GM19043 (cell line): ENCODE results near the gene HDAC4.

ENCODE experiments used
- ATAC-seq: cut with Tn5 transposase; IDR thresholded peaks from one replicate; pipeline ENCODE4 v1.9.1; 2021; ENCODE audit warnings: low read depth; ENCODE audit not compliant: unreplicated experiment

The HDAC4 gene

DNA sequence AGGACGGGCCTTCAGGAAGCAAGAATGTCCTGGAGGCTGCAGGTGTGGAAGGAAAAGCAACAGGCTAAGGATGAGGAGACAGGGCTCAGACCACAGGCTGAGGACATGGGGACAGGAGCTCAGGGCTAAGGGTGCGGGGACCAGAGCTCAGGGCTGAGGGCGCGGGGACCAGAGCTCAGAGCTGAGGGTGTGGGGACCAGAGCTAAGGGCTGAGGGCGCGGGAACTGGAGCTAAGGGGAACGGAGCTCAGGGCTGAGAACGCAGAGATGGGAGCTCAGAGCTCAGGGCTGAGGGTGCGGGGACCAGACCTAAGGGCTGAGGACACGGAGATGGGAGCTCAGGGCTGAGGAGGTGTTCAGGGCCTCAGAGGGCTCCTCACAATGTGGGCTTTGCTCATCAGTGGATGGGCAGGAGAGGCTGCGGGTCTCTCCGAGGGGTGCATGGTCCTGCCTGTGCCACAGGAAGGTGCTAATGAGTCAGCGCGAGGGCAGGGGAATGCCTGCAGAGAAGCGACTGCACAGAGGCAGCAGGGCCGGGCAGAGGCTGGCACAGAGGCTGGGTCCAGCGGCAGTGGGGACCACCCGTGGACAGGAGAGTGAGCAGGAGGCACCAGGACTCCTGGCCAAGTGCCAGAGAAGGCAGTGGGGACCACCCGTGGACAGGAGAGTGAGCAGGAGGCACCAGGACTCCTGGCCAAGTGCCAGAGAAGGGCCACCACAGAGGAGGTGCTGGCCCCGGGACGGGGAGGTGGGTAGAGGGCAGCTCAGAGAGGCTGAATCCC, 281.3 kb downstream of the HDAC4 start:
- ATAC-seq: no peak

DNA sequence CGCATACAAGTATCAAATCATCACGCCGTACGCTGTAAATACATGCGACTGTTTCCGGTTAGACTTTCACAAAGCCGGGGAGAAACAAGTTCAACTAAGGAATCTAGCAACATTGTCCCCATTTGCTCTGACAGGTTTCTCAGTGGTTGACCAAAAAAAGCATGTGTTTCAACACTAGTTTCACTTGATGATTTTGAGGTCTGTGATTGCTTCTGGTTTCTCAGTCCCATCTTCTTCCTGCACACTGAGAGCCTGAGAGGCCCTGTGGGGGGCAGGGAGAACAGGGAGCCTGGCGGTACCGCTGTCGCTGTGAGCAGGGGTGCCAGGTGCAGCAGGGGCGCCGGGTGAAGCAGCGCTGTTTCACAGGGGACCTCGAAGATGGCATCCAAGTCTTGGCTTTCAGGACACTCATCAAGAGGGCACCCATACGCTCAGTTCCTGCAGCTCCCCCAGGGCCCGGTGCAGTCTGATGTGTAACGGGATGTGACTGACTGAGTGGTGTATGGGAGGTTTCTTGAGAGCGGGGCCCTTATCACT, 282.1 kb downstream of the HDAC4 start:
- no peak for ATAC-seq

DNA sequence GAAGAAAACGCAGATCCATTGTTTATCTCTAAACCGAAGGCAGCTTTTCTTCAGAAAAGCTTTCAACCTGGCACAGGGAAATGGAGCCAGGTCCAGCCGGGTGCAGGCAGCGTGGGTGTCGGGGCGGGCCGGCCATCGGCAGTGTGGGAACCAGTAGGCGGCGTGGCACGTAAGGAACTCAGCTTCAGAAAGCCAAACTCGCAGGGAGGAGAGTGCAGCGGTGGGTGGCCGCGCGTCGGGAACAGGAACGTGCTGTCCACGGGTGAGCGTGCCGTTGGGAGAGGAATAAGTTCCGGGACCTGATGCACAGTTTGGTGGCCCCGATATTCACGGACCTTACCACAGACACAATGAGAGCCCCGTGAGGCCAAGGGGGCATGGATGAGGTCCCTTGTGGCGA, 282.6 kb downstream of the HDAC4 start:
- no peak for ATAC-seq

DNA sequence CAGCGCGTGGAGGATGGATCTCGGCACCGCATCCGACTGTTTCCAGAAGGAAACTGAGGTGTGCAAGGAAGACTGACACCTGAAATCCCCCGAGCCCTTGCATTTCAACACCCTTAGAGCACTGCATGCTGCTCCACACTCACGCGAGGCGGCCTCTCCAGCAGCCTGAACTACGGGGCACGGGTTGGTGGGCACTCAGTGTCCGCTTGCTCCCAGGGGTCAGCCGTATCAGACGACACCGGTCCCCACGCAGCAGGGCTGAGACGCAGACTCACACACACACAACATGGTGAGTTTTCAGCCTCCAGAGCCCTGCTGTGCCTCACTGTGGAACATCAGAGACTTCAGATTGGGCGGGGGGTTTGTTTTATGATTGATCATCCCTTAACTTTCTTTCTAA, 283.0 kb downstream of the HDAC4 start:
- ATAC-seq: no peak

DNA sequence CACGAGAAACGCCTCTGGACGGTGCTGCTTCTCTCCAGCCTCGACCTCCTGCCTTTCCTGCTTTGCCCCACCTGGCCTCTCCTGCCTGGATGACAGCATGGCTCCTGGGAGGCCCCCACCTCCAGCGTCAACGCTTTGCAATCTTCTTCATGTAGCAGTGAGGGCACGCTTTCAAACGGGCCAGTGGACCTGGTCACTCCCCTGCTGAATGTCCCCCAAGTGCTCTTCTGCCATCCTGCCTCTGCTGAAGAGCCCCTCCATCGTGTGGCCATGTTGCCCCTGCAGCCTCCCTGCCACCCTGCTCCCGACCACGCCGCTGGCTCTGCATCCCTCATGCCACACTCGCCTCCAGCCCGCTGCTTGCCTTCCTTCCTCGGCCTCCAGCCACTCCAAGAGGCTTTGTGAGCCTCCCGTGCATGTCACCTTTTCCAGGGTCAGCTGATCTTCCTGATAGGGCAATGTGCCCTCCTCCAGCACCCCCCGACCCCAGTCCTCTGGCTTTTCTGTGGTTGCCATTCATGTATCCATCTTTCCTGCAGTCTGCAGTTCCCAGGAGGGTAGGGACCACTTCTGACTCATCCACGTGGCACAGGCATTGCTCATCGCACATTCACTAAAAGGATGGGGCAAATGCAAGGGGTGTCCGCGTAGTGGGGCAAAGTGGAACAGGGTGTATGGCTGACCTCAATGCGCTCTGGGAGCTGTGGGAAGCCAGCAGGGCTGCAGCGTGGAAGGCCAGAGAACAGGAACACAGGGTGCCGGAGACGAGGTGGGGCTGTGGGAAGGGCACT, 284.2 kb downstream of the HDAC4 start:
- ATAC-seq: no peak

DNA sequence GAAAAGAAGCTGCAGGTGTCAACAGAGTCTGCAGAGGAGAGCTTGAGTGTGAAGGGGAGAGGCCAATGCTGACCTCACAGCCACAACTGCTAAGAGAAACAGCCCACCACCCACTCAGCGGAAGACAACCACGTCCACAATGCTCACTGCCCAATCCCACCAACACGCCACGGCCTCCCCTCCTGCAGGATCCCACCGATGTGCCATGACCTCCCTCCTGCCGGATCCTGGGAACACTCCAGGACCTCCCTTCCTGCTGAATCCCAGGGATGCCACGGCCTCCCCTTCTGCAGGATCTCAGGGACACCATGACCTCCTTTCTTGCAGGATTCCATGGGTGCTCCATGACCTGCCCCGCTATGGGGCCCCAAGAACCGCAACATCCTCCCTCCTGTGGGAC, 285.2 kb downstream of the HDAC4 start:
- no peak for ATAC-seq

DNA sequence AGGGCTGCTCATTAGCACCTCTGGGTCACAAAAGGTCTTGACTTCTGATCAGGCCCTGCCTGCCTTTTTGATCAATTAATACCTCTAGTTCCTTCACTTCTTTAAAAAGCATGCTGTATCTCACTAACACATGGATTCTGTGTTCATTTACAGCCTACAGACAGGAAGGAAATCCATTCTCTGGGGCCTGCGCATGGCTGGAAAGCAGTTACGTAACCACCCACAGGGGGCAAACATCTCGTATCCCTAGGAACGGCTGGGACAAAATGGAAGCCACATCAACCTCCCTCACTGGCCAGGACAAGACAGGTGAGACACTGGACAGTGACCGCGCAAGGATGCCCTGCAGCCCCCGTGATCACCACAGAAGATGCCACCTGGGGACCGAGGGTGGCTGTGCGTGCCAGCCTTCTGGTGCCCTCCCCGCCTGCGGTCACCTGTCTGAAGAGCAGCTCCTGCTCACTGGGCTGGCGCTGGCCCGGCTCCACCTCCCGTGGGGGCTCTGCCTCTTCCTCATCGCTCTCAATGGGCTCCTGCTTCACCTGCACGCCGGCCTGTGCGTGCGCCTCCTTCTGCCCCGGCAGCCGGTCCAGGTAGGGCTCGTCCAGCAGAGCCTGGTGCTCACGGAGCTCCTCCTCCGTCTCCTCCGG, 286.1 kb downstream of the HDAC4 start:
- ATAC-seq: no peak

DNA sequence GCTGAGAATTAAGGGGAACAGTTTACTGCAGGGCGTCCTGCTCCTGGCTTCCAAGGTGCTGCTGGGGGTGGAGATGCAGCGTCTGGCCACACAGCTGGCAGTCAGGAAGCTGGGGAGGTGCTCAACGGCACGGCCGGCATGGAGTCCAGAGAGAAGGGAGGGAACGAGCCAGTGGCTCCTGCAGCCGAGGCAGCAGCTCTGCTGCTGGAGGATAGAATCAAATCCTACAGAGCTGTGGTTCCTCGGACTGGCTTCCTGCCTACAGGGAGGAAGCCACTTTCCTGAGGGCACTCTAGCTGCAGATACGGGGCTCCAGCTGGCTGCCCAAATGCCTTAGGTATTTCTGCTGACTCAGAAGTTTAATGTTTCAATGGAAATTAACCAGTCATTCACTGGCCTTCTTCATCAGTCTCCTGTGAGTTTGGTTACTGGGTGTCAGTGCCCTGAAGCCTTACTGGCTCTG, 286.7 kb downstream of the HDAC4 start:
- no peak for ATAC-seq

DNA sequence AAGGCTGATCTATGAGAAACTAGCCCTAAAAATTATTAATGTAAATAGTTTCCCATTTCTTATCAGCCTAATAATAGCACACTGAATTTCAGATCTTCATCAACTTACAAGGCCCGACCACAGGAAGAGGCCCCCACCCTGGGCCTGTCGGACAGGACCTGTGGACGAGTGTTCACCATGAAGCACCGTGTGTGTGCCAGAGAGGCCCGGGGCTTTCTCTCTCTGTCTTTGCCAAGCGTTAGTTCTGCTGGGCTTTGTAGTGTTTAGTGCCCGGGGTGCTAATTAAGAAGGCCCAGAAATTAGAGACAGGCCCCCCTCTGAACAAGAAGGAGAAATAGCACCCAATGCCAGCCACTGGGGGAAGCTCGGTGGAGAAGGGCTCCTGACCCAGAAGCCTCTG, 287.2 kb downstream of the HDAC4 start:
- ATAC-seq: no peak

DNA sequence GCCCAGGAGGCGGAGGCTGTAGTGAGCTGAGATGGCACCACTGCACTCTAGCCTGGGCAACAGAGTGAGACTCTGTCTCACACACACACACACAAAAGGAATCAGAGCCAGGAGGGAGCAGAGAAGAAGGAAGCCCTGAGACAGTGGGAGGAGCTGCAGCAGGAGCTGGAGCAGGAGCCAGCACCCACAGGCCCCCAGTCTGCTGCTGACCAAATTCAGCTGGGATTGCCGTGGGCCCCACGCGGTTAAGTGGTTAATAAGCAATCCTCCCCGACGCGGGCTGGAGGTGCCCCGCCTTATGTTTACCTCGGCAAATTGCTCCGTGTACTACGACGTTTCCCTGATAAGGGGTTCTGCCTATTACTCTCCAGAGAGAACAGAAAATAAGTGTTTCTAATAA, 287.6 kb downstream of the HDAC4 start:
- no peak for ATAC-seq

DNA sequence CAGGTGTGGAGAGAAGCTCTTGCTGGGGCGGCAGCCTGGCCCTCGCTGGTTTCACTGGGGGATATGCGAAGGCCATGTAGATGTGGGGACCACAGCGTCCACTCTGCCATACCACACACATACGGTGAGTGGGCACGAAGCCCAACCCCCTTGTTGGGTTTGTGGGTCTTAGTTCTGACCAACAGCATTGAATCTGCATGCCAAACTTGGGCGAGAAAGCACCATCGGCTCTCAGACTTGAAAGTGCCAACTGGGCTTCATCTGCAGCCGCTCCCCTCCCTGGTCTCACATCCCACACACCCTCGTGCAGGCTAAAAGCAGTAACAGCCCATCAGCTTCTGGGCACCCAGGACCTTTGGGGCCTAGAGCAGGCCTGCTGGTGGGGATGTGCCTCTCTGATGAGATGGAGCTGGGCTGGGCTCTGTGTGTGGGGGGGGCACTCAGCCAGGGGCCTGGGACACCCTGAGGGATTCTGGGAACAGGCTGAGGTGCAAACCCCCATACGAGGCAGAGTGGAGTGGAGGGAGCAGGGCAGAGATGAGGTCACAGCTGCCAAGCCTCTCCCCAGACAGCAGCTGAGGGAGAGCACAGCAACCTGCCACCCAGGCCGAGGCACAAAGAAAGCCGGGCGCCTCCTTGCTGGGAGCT, 288.6 kb downstream of the HDAC4 start:
- ATAC-seq: no peak

DNA sequence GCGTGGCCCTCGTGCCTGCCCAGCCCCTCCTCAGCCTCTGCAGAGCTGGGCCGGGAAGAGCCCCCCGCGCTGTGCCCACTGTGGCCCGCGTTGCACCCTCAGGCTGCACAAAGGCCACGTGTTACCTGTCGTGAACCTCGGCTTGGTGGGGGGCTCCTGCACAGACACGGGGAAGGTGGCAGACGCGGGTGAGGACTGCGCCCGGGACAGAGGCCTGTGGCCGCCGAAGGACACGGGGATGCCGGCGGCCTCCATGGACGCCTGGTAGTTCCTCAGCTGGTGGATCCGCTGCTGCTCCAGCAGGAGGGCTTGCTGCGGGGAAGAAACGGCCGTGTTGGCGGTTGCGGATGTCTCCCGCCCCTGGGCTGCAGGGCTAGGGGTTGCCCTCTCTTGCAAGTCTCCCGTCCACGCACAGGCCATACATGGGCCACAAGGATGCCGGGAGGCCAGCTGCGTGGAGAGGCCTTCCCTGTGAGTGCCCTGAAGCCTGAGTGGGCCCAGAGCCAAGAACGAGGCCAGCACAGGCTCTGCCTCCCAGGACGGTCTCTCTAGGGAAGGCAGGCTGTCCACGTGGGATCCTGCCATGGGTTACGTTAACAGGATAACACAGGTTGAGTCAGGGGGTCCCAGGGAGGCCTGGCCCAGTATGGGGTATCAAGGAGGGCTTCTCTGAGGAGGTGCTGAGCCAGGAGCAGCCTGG, 289.3 kb downstream of the HDAC4 start:
- no peak for ATAC-seq

DNA sequence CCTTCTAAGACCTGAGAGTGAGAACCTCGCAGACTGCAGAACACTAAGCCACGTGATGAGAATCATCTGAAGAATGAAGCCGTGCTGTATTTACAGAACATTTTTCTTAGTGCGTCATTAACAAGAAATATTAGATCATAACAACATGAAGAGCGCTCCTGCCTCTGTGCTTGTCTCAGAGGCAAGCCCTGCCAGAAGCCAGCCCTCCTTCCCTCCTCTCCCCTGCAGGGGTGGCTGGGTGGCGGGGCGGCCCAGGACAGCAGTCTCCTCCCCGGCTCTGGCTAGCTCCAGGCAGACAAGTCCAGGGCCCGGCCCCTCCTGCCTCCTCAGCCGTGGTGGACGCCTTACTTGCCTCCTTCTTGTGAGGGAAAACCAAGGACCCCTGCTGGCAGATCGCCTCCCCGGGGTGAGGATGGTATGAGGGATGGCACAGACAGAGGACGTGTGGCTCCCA, 290.2 kb downstream of the HDAC4 start:
- no peak for ATAC-seq

DNA sequence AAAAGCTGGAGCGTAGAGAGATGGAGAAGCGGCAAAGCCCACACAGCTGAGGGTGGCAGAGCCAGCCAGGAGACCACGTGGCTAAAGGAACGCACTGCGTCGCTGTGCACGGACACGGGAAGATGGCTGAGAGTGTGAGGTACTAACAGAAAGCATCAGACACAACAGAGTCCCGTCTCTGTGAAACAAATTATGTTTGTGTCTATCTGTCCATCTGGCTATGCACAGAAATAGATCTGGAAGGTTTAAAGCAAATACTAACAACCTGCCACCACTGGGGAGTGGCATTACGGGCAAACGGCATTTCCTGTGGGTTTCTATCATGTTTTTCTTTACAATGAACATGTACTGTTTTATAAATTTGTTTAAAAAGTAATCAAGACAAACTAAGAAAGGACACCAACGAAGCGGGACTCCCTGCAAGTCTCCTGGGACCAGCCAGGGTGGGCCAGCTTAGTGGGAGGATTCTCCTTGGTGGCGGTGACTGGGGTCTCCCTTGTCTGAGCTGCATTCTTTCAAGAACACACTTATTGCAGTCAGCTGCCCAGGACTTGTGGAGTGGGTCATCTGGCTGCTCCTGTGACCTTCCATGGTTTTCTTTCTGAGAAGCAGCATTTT, 290.8 kb downstream of the HDAC4 start:
- no peak for ATAC-seq

DNA sequence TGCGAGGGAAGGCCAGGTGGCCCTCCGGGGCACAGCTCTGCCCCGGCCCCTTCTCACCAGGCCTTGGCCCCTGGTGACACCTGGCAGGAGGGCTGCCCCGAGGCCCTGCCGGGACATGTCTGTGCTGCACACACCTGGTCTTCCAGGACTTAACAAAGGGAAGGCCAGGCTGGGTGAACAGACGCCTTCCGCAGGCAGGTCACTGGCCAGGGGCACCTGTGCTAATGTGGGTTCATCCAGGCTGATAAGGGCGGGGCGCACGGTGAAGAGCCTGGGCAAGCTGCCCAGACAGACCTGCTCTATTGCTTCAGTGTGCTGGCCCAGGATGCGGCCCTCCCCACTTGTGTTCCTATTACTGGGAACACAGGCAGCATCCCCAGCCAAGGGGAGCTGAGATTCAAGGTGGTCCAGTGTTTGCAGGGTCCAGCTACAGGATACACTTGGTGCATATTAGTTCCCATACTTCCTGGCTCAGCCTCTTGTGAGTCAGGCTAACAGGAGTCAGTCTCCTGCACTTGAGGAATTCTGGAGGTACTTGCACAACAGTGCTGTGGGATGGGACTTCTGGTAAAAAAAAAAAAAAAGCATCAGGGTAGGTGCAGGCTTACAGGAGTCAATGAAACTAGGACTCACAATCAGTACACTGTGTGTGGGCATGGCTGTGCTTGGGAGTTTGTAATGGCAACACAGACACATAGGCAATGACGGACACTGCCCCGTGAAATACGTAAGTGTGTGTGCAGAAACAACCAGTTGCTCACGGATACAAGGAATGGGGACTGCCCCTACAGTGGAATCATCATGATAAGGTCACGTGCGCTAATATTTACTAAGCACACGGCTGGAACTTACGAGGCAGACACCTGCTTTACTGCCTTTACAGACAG, 291.5 kb downstream of the HDAC4 start:
- no peak for ATAC-seq

DNA sequence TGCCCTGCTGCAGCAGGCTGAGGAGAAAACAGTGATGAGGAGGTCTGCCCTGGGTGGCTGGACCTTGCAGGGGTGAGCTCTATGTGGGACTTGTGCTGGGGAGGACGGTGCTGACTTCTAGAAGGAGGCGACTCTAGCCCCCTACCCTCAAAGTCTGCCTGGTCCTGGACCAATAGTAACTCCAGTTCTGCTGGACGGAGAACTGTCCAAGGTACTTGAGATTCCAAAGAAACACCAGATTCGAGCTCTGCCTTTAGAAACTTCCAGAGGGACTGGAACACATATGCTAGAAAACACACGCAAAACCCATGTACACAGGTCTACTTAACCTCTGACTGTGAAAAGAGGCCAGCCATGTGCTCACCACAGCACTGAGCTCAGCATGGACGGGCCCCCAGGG, 292.4 kb downstream of the HDAC4 start:
- ATAC-seq: no peak

DNA sequence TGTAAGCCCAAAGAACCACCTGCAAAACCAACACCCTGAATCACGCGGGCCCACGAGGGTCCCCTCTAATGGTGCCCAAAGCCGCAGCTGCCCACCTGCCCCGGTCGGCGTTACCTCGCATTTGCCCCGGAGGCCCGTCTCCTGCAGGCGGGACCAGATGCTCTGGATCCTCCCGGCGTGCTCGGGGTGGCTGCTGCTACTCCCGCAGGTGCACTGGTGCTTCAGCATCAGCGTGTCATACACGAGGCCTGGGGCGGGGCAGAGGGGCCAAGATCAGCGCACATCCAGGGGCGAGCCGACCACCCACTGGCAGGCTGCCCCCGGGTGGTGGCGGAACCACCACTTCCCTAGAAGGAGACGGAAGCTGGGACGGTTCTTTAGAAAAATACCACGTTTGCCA, 292.9 kb downstream of the HDAC4 start:
- no peak for ATAC-seq

DNA sequence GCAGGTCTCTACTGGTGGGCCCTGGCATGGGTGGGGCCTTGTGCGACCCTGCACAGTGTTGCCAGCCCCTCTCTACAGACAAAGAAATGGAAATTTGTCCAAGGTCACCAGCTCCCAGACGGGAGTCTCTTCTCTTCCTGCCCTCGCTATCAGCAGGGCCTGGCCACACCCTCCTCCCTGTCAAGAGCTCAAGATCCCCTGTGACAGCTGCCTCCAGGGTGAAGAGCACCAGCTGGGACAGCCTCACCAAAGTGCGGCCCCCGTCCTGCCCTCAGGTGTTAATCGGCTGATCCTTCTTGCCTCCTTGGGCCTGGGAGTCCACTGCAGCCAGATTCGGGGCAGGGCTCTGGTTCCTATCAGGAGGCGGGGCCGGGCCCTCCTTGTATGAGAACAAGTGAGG, 293.9 kb downstream of the HDAC4 start:
- ATAC-seq: no peak
